ENCODE measurements around the gene ITIH5. TPM values are rescaled to one million over a fixed set of nuclear protein-coding genes. Genes with fewer than 3 reads are reported as not detected.

ITIH5 gene
- total and polyA plus RNA-seq, 9 of the 15 experiments (the other 6 are each of a cell fraction or from before 2014, with no cell fraction given) = 0.52 to 4.5 (median 2.6) TPM

GRCh38 chr10:7625836-7626235, 40.9 kb downstream of the ITIH5 start:
- DNase-seq (ENCODE audit: extremely low read depth in 1 of 4, low spot score in 3 of 4) (no peak), FAIRE-seq (no peak), ATAC-seq (no peak)
- no peaks in the 10 kb centered on the region for H4K20me1 ChIP-seq (replicated peaks; ENCODE audit: control insufficient read depth, insufficient read depth, low read length)
- no peak overlapping the region for H3K4me2 ChIP-seq (ENCODE audit: insufficient read depth, low read length)
- ChIA-PET CTCF (ENCODE audit: low intra/inter-chr PET ratio) (no interaction called here), POLR2A (no interaction called here)
- H2AFZ ChIP-seq (ENCODE audit: low read depth, low read length) = no peak overlapping the region
- WGBS (ENCODE audit: insufficient coverage, low coverage, missing lambda C conversion rate) = 2% methylated on average over 7 of the region's 7 CpGs
- peaks cover 0 to 16% of the 10 kb centered on the region in 2 experiments; a peak in 2 of 5 replicates for H3K27me3 ChIP-seq (ENCODE audit: control insufficient read depth in 2 of 2, insufficient read depth in 2 of 2, low read length in 2 of 2)
- intact Hi-C loops (cut with micrococcal nuclease) (no loop called here), in situ Hi-C loops (cut with MboI) (no loop called here)
- no peak for TF ChIP-seq DPF2 (IDR thresholded peaks at IDR 0.05)
- TF ChIP-seq BRF2 (IDR thresholded peaks at IDR 0.05; ENCODE audit: borderline replicate concordance, insufficient read depth, insufficient read length) = no peak
- TF ChIP-seq NFE2L1 (tag; IDR thresholded peaks at IDR 0.05; ENCODE audit: borderline replicate concordance, low read depth) = no peak
- H3K79me2 ChIP-seq (ENCODE audit: control insufficient read depth, insufficient read depth, low read length) = no peaks in the 10 kb centered on the region
- no peak overlapping the region for H3K27ac ChIP-seq (ENCODE audit: extremely low read depth, low read depth, low read length)
- H3K4me3 ChIP-seq = no peak overlapping the region
- no TSS peak for BruUV-seq (replicated peaks)
- H3K4me1 ChIP-seq (replicated peaks in 1 of 2; ENCODE audit: control insufficient read depth in 2 of 2, insufficient read depth in 2 of 2, low read length in 2 of 2) = no peaks in the 10 kb centered on the region
- H3K36me3 ChIP-seq (ENCODE audit: control insufficient read depth, insufficient read depth, low read length) = no peaks in the 10 kb centered on the region
- no peaks in the 10 kb centered on the region; the same call in 1 of the 2 replicates for H3K9me3 ChIP-seq (replicated peaks; ENCODE audit: control insufficient read depth, insufficient read depth, low read depth, low read length)
- H3K9ac ChIP-seq (ENCODE audit: insufficient read depth in 1 of 2, low read depth in 2 of 2, low read length in 2 of 2) = no peak overlapping the region
- no peaks in the 10 kb centered on the region for H3K9me1 ChIP-seq (ENCODE audit: control insufficient read depth, insufficient read depth, low read length)

- intact Hi-C loops (cut with micrococcal nuclease) (no loop called here), in situ Hi-C loops (cut with MboI) (no loop called here)
- Histone ChIP-seq H3K4me2 (ENCODE audit: insufficient read depth, low read length) (no peak overlapping the region), H3K9ac (ENCODE audit: insufficient read depth in 1 of 2, low read depth in 2 of 2, low read length in 2 of 2) (no peak overlapping the region), H3K4me3 (no peak overlapping the region), H3K9me1 (ENCODE audit: control insufficient read depth, insufficient read depth, low read length) (no peaks in the 10 kb centered on the region), H4K20me1 (replicated peaks; ENCODE audit: control insufficient read depth, insufficient read depth, low read length) (no peaks in the 10 kb centered on the region), H3K4me1 (replicated peaks in 1 of 2; ENCODE audit: control insufficient read depth in 2 of 2, insufficient read depth in 2 of 2, low read length in 2 of 2) (no peaks in the 10 kb centered on the region), H3K79me2 (ENCODE audit: control insufficient read depth, insufficient read depth, low read length) (no peaks in the 10 kb centered on the region), H2AFZ (ENCODE audit: low read depth, low read length) (no peak overlapping the region), H3K9me3 (replicated peaks; ENCODE audit: control insufficient read depth, insufficient read depth, low read depth, low read length) (peaks cover 1% of the 10 kb centered on the region; the same call in 1 of the 2 replicates), H3K36me3 (ENCODE audit: control insufficient read depth, insufficient read depth, low read length) (no peaks in the 10 kb centered on the region), H3K27me3 (ENCODE audit: control insufficient read depth in 2 of 2, insufficient read depth in 2 of 2, low read length in 2 of 2) (peaks cover 0 to 24% of the 10 kb centered on the region in 2 experiments; a peak in 2 of 5 replicates), H3K27ac (ENCODE audit: extremely low read depth, low read depth, low read length) (no peak overlapping the region)
- DNase-seq (ENCODE audit: extremely low read depth in 1 of 4, low spot score in 3 of 4) = no peak
- CTCF ChIA-PET (ENCODE audit: low intra/inter-chr PET ratio) = no interaction called here
- no peak for FAIRE-seq
- no peak for ATAC-seq
- BruUV-seq (replicated peaks) = no TSS peak
- POLR2A ChIA-PET = no interaction called here
- 8% methylated on average over 2 of the region's 2 CpGs for WGBS (ENCODE audit: insufficient coverage, low coverage, missing lambda C conversion rate)
Observed at GRCh38 chr10:7625009-7625408, 41.8 kb downstream of the ITIH5 start.
